ENCODE data around the gene COL6A5. TPM values are rescaled to one million over a fixed set of nuclear protein-coding genes. Genes with fewer than 3 reads are reported as not detected.

COL6A5 gene
- total and polyA plus RNA-seq, 10 of the 15 experiments (the other 5 are each of a cell fraction or from before 2014, with no cell fraction given): 0.04 to 0.11 TPM; not detected in 8

- CTCF ChIA-PET: no interaction called here
- DNase-seq (ENCODE audit: low read depth, low spot score) (no peak), ATAC-seq (no peak), FAIRE-seq (no peak)
- in situ Hi-C loops (cut with MboI) (no loop called here), intact Hi-C loops (cut with micrococcal nuclease; ENCODE audit: unreplicated experiment) (no loop called here)
- SMC1A ChIA-PET (ENCODE audit: uncharacterized antibody, unreplicated experiment): interaction anchor here (0.5 kb wide), 1 partner anchor 100 kb away, joined by 3 read pairs; no protein-coding TSS in a partner anchor
- H3K4me3 ChIP-seq: no peak overlapping the region
- BruUV-seq (replicated peaks): no TSS peak
- POLR2A ChIA-PET: no interaction called here
- H3K9me3 ChIP-seq (replicated peaks; ENCODE audit: control insufficient read depth, insufficient read depth, low read length): no peaks in the 10 kb centered on the region
- no peak overlapping the region for H3K27ac ChIP-seq (ENCODE audit: control insufficient read depth, insufficient read depth)
- H3K27me3 ChIP-seq (replicated peaks in 1 of 2; ENCODE audit: control insufficient read depth in 2 of 2, insufficient read depth in 2 of 2, low read length in 1 of 2): no peaks in the 10 kb centered on the region
- H3K4me2 ChIP-seq (ENCODE audit: control insufficient read depth, insufficient read depth): no peak overlapping the region
- RAD21 ChIA-PET (ENCODE audit: unreplicated experiment): no interaction called here
- H3K36me3 ChIP-seq (ENCODE audit: control insufficient read depth in 2 of 2, insufficient read depth in 2 of 2, low read length in 1 of 2): no peaks in the 10 kb centered on the region
- H3K4me1 ChIP-seq (ENCODE audit: control insufficient read depth, insufficient read depth, low read length): no peaks in the 10 kb centered on the region
- no peaks in the 10 kb centered on the region for H4K20me1 ChIP-seq (ENCODE audit: control insufficient read depth, insufficient read depth)
- no peak overlapping the region for H3K9ac ChIP-seq (ENCODE audit: control insufficient read depth, insufficient read depth, low read length)
- no peaks in the 10 kb centered on the region for H3K79me2 ChIP-seq (ENCODE audit: control insufficient read depth, insufficient read depth, low read length)
- 39% methylated on average over 1 of the region's 1 CpG for WGBS (ENCODE audit: insufficient coverage, insufficient replicate concordance, low lambda C conversion rate, missing lambda C conversion rate)
- H2AFZ ChIP-seq (ENCODE audit: control insufficient read depth, low read depth, low read length): no peak overlapping the region
- TF ChIP-seq POLR2AphosphoS5 (IDR thresholded peaks at IDR 0.05; ENCODE audit: low read length) (no peak), CBX5 (IDR thresholded peaks at IDR 0.05; ENCODE audit: low read depth) (no peak), PKNOX1 (IDR thresholded peaks at IDR 0.05) (no peak), CHD1 (IDR thresholded peaks at IDR 0.05; ENCODE audit: low read depth, low read length) (no peak), MEF2A (IDR thresholded peaks at IDR 0.05; ENCODE audit: insufficient read depth, low read depth, low read length) (no peak), BCL3 (IDR thresholded peaks at IDR 0.05; ENCODE audit: borderline replicate concordance, insufficient read depth, low read depth, low read length, poor library complexity, severe bottlenecking) (no peak), ZNF622 (IDR thresholded peaks at IDR 0.05) (no peak), ZNF217 (IDR thresholded peaks at IDR 0.05) (no peak), PRDM15 (CRISPR knock-in tag; IDR thresholded peaks at IDR 0.05) (no peak), CEBPZ (IDR thresholded peaks at IDR 0.05; ENCODE audit: low read depth, low read length) (no peak), E4F1 (IDR thresholded peaks at IDR 0.05; ENCODE audit: borderline replicate concordance, partially characterized antibody) (no peak), MYC (IDR thresholded peaks at IDR 0.05; ENCODE audit: insufficient read depth, insufficient read length, insufficient replicate concordance, low read length, severe bottlenecking) (no peak)
Measured at GRCh38 chr3:130490241-130490640, 144.8 kb downstream of the COL6A5 start.

All from GM12878 (cell line).